ENCODE measurements around the gene ZNF708.

DNA sequence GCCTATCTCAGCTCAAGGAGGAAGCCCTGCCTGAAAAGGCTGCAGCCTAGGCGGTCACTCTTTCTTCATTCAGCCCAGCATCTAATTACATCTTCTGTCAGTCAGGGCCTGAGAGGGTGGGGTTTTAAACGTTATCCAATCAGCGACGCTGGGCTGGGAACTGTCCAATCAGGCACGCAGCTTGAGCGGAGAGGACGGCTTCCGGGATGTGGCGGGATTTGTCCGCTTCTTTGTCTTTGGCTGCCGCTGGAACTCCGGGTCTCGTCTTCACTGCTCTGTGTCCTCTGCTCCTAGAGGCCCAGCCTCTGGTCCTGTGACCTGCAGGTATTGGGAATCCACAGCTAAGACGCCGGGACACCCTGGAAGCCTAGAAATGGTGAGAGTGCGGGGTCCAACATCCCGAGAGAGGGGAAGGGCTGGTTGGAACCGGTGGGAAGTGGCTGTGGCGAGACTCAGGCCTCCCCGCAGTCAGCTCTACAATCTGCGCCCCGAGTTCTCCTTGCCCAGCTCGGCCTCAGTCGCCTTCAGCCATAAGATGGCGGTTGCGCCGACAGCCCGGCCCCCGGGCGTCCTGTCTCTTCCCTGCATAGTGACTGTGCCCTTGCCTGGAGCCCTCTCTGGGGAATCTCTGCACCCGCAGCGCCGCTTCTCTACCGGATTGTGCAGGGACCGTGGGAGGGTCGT is 29.7 kb upstream of the ZNF708 start, which contains the start of gene ZNF738:
- TF ChIP-seq ZNF124 (CRISPR knock-in tag; IDR thresholded peaks at IDR 0.05), result no peak
- no peak for TF ChIP-seq CREB1 (IDR thresholded peaks at IDR 0.05)
- TF ChIP-seq CREB1 (CRISPR knock-in tag; IDR thresholded peaks at IDR 0.05), result no peak
- TF ChIP-seq HNRNPH1 (optimal IDR thresholded peaks at IDR 0.05; ENCODE audit: low read depth, low read length), result no peak
- TF ChIP-seq ZNF83 (CRISPR knock-in tag; IDR thresholded peaks at IDR 0.05; ENCODE audit: borderline replicate concordance), result no peak
- TF ChIP-seq JUND (CRISPR knock-in tag; IDR thresholded peaks at IDR 0.05), result no peak
- TF ChIP-seq ZNF670 (CRISPR knock-in tag; IDR thresholded peaks at IDR 0.05; ENCODE audit: borderline replicate concordance), result no peak
- TF ChIP-seq ZSCAN29 (CRISPR knock-in tag; conservative IDR thresholded peaks at IDR 0.05), result no peak
- no peak for TF ChIP-seq ZNF251 (CRISPR knock-in tag; IDR thresholded peaks at IDR 0.05)
- no peak for TF ChIP-seq ZNF605 (CRISPR knock-in tag; IDR thresholded peaks at IDR 0.05)
- TF ChIP-seq ZNF282 (IDR thresholded peaks at IDR 0.05; ENCODE audit: partially characterized antibody), result no peak
- no peak for TF ChIP-seq ZBTB21 (CRISPR knock-in tag; IDR thresholded peaks at IDR 0.05)
- no peak for TF ChIP-seq TCF12 (IDR thresholded peaks at IDR 0.05)
- TF ChIP-seq TCF12 (CRISPR knock-in tag; IDR thresholded peaks at IDR 0.05), result no peak
